22Rv1 (cell line): ENCODE measurements around the gene ATG2B.

ENCODE experiments used
- CTCF ChIP-seq: fragments of 450-650 bp; IDR thresholded peaks from 2 replicates; pipeline ENCODE4 v1.5.1; 2017; ENCODE audit warnings: mild to moderate bottlenecking
- ZFX ChIP-seq: fragments of 450-650 bp; IDR thresholded peaks from 2 replicates; pipeline ENCODE4 v1.6.1; 2017; ENCODE audit warnings: antibody characterized with exemption, borderline replicate concordance

- TF ChIP-seq CTCF (no peak), ZFX (no peak)
Observed at GRCh38 chr14:96400495-96400894, 37.4 kb upstream of the ATG2B start.
